ENCODE data around the gene CKS1B. TPM values are rescaled to one million over a fixed set of nuclear protein-coding genes. Genes with fewer than 3 reads are reported as not detected.

The CKS1B gene
- total and polyA plus RNA-seq, 9 of the 15 experiments (the other 6 are each of a cell fraction or from before 2014, with no cell fraction given) = 215 to 1,103 (median 460) TPM

DNA sequence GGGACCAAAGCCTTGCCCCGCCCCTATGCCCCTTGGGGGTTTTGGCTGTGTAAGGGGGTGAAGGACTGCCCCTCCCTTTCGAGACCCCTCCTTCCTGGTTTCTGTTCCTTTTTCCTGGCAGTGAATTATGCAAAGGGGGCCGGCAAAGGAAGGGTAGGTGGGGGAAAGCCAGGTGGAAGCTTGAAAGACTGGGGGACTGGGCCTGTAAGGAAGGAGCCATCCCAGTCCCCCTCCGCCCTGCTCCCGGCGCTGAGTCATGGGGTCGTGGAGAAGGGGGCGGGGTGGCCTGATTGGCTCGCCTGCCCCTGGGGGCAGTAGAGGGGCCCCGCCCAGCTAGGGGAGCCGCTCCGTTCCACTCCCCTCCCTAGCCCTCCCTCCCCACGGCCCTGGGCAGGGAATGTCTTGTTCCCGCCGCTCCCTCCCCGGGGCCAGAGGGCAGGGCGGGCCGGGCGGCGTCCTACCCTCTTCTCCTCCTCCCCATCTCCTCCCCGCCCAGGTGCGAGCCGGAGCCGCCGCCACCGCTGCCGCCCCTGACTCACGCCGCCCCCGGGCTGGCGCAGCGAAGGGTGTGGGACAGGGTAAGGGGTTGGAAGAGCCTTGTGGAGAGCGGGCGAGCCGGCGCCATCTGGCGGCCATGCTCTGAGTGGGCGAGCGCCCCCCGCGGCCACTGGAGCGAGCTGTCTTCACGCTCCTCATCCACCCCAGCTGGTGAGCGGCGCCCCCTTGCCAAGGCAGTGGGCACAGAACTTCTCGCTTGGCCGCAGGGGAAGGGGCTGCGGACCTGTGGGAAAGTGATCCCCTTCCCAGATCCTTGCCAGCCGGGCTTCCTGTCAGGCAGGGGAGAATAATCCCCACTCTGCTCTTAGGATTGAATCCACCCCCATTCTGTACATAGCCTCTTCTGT, 42.8 kb downstream of the CKS1B start (continued):
- TF ChIP-seq, protein P1, sequence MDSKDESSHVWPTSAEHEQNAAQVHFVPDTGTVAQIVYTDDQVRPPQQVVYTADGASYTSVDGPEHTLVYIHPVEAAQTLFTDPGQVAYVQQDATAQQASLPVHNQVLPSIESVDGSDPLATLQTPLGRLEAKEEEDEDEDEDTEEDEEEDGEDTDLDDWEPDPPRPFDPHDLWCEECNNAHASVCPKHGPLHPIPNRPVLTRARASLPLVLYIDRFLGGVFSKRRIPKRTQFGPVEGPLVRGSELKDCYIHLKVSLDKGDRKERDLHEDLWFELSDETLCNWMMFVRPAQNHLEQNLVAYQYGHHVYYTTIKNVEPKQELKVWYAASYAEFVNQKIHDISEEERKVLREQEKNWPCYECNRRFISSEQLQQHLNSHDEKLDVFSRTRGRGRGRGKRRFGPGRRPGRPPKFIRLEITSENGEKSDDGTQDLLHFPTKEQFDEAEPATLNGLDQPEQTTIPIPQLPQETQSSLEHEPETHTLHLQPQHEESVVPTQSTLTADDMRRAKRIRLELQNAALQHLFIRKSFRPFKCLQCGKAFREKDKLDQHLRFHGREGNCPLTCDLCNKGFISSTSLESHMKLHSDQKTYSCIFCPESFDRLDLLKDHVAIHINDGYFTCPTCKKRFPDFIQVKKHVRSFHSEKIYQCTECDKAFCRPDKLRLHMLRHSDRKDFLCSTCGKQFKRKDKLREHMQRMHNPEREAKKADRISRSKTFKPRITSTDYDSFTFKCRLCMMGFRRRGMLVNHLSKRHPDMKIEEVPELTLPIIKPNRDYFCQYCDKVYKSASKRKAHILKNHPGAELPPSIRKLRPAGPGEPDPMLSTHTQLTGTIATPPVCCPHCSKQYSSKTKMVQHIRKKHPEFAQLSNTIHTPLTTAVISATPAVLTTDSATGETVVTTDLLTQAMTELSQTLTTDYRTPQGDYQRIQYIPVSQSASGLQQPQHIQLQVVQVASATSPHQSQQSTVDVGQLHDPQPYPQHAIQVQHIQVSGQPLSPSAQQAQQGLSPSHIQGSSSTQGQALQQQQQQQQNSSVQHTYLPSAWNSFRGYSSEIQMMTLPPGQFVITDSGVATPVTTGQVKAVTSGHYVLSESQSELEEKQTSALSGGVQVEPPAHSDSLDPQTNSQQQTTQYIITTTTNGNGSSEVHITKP (IDR thresholded peaks at IDR 0.05; ENCODE audit: partially characterized antibody) = peak; percentile 83
- TF ChIP-seq, protein P2, sequence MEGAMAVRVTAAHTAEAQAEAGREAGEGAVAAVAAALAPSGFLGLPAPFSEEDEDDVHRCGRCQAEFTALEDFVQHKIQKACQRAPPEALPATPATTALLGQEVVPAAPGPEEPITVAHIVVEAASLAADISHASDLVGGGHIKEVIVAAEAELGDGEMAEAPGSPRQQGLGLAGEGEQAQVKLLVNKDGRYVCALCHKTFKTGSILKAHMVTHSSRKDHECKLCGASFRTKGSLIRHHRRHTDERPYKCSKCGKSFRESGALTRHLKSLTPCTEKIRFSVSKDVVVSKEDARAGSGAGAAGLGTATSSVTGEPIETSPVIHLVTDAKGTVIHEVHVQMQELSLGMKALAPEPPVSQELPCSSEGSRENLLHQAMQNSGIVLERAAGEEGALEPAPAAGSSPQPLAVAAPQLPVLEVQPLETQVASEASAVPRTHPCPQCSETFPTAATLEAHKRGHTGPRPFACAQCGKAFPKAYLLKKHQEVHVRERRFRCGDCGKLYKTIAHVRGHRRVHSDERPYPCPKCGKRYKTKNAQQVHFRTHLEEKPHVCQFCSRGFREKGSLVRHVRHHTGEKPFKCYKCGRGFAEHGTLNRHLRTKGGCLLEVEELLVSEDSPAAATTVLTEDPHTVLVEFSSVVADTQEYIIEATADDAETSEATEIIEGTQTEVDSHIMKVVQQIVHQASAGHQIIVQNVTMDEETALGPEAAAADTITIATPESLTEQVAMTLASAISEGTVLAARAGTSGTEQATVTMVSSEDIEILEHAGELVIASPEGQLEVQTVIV (CRISPR knock-in tag; IDR thresholded peaks at IDR 0.05; ENCODE audit: borderline replicate concordance) = no peak
- TF ChIP-seq ILF3 (IDR thresholded peaks at IDR 0.05; ENCODE audit: borderline replicate concordance) (no peak), STAT5A (IDR thresholded peaks at IDR 0.05; ENCODE audit: borderline replicate concordance, low read length) (no peak), SMARCA4 (IDR thresholded peaks at IDR 0.05) (0 out of 2 replicates have a peak, but pooled peaks have one; percentile 54), SREBF1 (IDR thresholded peaks at IDR 0.05; ENCODE audit: borderline replicate concordance, low read depth, low read length) (no peak), ZNF23 (CRISPR knock-in tag; IDR thresholded peaks at IDR 0.05) (no peak), RBM14 (IDR thresholded peaks at IDR 0.05; ENCODE audit: borderline replicate concordance, insufficient read depth, low read depth, low read length) (peak; percentile 90; the same call in 1 of the 2 replicates), SAFB (IDR thresholded peaks at IDR 0.05; ENCODE audit: borderline replicate concordance, low read depth, low read length) (peak; percentile 61; the same call in 1 of the 2 replicates), ZNF77 (CRISPR knock-in tag; IDR thresholded peaks at IDR 0.05) (no peak), ZNF431 (CRISPR knock-in tag; IDR thresholded peaks at IDR 0.05) (peak; percentile 21; the same call in 1 of the 2 replicates), NR1H2 (CRISPR knock-in tag; IDR thresholded peaks at IDR 0.05) (no peak; the same call in 1 of the 2 replicates), KAT7 (CRISPR knock-in tag; IDR thresholded peaks at IDR 0.05; ENCODE audit: borderline replicate concordance) (peak; percentile 97; the same call in 1 of the 2 replicates), DMBX1 (CRISPR knock-in tag; IDR thresholded peaks at IDR 0.05; ENCODE audit: borderline replicate concordance) (no peak)
- TF ChIP-seq, protein P3, sequence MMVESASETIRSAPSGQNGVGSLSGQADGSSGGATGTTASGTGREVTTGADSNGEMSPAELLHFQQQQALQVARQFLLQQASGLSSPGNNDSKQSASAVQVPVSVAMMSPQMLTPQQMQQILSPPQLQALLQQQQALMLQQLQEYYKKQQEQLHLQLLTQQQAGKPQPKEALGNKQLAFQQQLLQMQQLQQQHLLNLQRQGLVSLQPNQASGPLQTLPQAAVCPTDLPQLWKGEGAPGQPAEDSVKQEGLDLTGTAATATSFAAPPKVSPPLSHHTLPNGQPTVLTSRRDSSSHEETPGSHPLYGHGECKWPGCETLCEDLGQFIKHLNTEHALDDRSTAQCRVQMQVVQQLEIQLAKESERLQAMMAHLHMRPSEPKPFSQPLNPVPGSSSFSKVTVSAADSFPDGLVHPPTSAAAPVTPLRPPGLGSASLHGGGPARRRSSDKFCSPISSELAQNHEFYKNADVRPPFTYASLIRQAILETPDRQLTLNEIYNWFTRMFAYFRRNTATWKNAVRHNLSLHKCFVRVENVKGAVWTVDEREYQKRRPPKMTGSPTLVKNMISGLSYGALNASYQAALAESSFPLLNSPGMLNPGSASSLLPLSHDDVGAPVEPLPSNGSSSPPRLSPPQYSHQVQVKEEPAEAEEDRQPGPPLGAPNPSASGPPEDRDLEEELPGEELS (CRISPR knock-in tag; IDR thresholded peaks at IDR 0.05; ENCODE audit: borderline replicate concordance) = no peak
- TF ChIP-seq, protein P4, sequence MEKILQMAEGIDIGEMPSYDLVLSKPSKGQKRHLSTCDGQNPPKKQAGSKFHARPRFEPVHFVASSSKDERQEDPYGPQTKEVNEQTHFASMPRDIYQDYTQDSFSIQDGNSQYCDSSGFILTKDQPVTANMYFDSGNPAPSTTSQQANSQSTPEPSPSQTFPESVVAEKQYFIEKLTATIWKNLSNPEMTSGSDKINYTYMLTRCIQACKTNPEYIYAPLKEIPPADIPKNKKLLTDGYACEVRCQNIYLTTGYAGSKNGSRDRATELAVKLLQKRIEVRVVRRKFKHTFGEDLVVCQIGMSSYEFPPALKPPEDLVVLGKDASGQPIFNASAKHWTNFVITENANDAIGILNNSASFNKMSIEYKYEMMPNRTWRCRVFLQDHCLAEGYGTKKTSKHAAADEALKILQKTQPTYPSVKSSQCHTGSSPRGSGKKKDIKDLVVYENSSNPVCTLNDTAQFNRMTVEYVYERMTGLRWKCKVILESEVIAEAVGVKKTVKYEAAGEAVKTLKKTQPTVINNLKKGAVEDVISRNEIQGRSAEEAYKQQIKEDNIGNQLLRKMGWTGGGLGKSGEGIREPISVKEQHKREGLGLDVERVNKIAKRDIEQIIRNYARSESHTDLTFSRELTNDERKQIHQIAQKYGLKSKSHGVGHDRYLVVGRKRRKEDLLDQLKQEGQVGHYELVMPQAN (IDR thresholded peaks at IDR 0.05; ENCODE audit: borderline replicate concordance) = no peak; the same call in 1 of the 2 replicates
